Midbrain (tissue), 1 donor: ENCODE data around the gene SLMAP.

Experiments used
- DNase-seq: peaks from one replicate; lab custom pipeline; 2025; lab: John Stamatoyannopoulos, UW

Gene SLMAP

GRCh38 chr3:57942388-57942787, 186.3 kb downstream of the SLMAP start:
- no peak for DNase-seq

- no peak for DNase-seq
These were observed 186.8 kb downstream of the SLMAP start for GRCh38 chr3:57942872-57943283.

- no peak for DNase-seq
These were observed 187.7 kb downstream of the SLMAP start for GRCh38 chr3:57943525-57944495.

- DNase-seq: no peak
These were observed 190.9 kb downstream of the SLMAP start for GRCh38 chr3:57946970-57947381.

GRCh38 chr3:57948080-57948671, 192.1 kb downstream of the SLMAP start:
- no peak for DNase-seq

- DNase-seq: no peak
These were observed 192.7 kb downstream of the SLMAP start for GRCh38 chr3:57948781-57949242.

GRCh38 chr3:57949344-57949743, 193.2 kb downstream of the SLMAP start:
- no peak for DNase-seq

GRCh38 chr3:57949785-57950615, 193.9 kb downstream of the SLMAP start:
- DNase-seq: no peak

GRCh38 chr3:57951066-57951882, 195.2 kb downstream of the SLMAP start:
- no peak for DNase-seq

- peak; percentile 22 for DNase-seq
These were observed 196.1 kb downstream of the SLMAP start for GRCh38 chr3:57952208-57952631.

- no peak for DNase-seq
These were observed 196.5 kb downstream of the SLMAP start for GRCh38 chr3:57952651-57953050.

- DNase-seq: no peak
These were observed 197.5 kb downstream of the SLMAP start for GRCh38 chr3:57953576-57953975.

- DNase-seq: no peak
These were observed 200.2 kb downstream of the SLMAP start for GRCh38 chr3:57956119-57956832.

- no peak for DNase-seq
These were observed 200.7 kb downstream of the SLMAP start for GRCh38 chr3:57956833-57957174.

- no peak for DNase-seq
These were observed 201.7 kb downstream of the SLMAP start for GRCh38 chr3:57957824-57958223.

GRCh38 chr3:57958642-57959422, 202.7 kb downstream of the SLMAP start:
- DNase-seq: no peak

GRCh38 chr3:57959423-57960173, 203.5 kb downstream of the SLMAP start:
- DNase-seq: no peak

GRCh38 chr3:57960174-57960505, 204.0 kb downstream of the SLMAP start:
- DNase-seq: no peak

- no peak for DNase-seq
These were observed 205.2 kb downstream of the SLMAP start for GRCh38 chr3:57961177-57961827.
